HepG2 (cell line): ENCODE measurements around the gene ACTR1A.

Experiments used
- CBX2 ChIP-seq, 2 experiments: fragments of 200-600 bp in 1 of 2; sonication (generic); formaldehyde crosslinking in 1 of 2; IDR thresholded peaks; 2 replicates each; pipeline versions ENCODE4 v1.7.0 to v1.8.1; 2018 to 2022; ENCODE audit warnings: low read depth in 2 of 2, low read length in 1 of 2, mild to moderate bottlenecking in 1 of 2, missing genetic modification reagents in 1 of 2
- ELF4 ChIP-seq: sonication (generic); formaldehyde crosslinking; IDR thresholded peaks from 2 replicates; pipeline ENCODE4 v1.5.0; 2020; ENCODE audit warnings: missing genetic modification reagents, mild to moderate bottlenecking, moderate library complexity, borderline replicate concordance
- EP300 ChIP-seq, 3 experiments: sonication (generic) in 1 of 3; formaldehyde crosslinking in 1 of 3; IDR thresholded peaks; 2 replicates each; pipeline versions ENCODE4 v1.5.1 to v1.6.1; 2011 to 2020; ENCODE audit warnings: low read depth in 2 of 3, low read length in 2 of 3, borderline replicate concordance in 1 of 3, improper control_type of control experiment in 1 of 3, mild to moderate bottlenecking in 1 of 3, missing genetic modification reagents in 1 of 3, moderate library complexity in 1 of 3
- NCOA5 ChIP-seq: sonication (generic); formaldehyde crosslinking; IDR thresholded peaks from 2 replicates; pipeline ENCODE4 v1.4.0; 2020; ENCODE audit warnings: missing genetic modification reagents
- NONO ChIP-seq, 2 experiments: fragments of 450-650 bp in 1 of 2; sonication (generic) in 1 of 2; formaldehyde crosslinking in 1 of 2; IDR thresholded peaks in 1 of 2; conservative IDR thresholded peaks in 1 of 2; 2 replicates each; pipeline versions ENCODE4 v1.6.1 to v1.8.0; 2017 to 2022; ENCODE audit warnings: mild to moderate bottlenecking in 1 of 2, missing genetic modification reagents in 1 of 2, moderate library complexity in 1 of 2
- POLR2A ChIP-seq, 2 experiments: IDR thresholded peaks; 2 replicates each; pipeline ENCODE4 v1.6.1; 2011; ENCODE audit warnings: low read depth in 2 of 2, low read length in 2 of 2, mild to moderate bottlenecking in 1 of 2, moderate library complexity in 1 of 2; ENCODE audit not compliant: insufficient read depth in 1 of 2
- RELA ChIP-seq: sonication (generic); formaldehyde crosslinking; IDR thresholded peaks from 2 replicates; pipeline ENCODE4 v1.4.0; 2020; ENCODE audit warnings: missing genetic modification reagents
- SMAD1 ChIP-seq: sonication (generic); formaldehyde crosslinking; IDR thresholded peaks from 2 replicates; pipeline ENCODE4 v1.4.0; 2020; ENCODE audit warnings: missing genetic modification reagents, low read depth, mild to moderate bottlenecking, borderline replicate concordance
- ZNF331 ChIP-seq: sonication (generic); formaldehyde crosslinking; IDR thresholded peaks from 2 replicates; pipeline ENCODE4 v1.4.0; 2020; ENCODE audit warnings: missing genetic modification reagents
- ZSCAN31 ChIP-seq: sonication (generic); formaldehyde crosslinking; IDR thresholded peaks from 2 replicates; pipeline ENCODE4 v1.5.0; 2020; ENCODE audit warnings: low read depth, mild to moderate bottlenecking, missing genetic modification reagents
- TF ChIP-seq, protein P1 (sequence below): sonication (generic); formaldehyde crosslinking; IDR thresholded peaks from 2 replicates; pipeline ENCODE4 v1.8.1; 2023; ENCODE audit warnings: mild to moderate bottlenecking, missing genetic modification reagents, borderline replicate concordance
- TF ChIP-seq, protein P2 (sequence below): sonication (generic); formaldehyde crosslinking; IDR thresholded peaks from 2 replicates; pipeline ENCODE4 v1.5.1; 2020; ENCODE audit warnings: missing genetic modification reagents, mild to moderate bottlenecking, borderline replicate concordance

DNA sequence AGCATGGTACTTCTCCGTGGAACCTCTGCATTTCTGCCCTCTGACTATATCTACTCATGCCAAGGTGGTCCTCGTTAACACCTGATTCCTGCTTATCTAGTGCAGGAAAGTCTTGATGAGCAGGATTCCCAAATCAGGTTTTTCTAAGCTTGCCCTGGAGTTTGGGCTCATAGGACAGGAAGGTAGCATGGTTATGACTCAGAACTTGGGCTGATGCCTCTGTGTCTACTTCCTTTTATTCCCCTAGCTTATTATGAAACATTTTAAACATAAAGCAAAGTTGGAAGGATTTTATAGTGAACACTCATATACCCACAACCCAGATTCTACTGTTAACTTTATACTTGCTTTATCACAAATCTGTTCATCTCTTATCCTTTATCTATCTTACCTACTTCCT is 6.9 kb upstream of the ACTR1A start:
- no peak for TF ChIP-seq CBX2 (IDR thresholded peaks at IDR 0.05; ENCODE audit: low read depth, low read length)
- no peak for TF ChIP-seq CBX2 (CRISPR knock-in tag; IDR thresholded peaks at IDR 0.05; ENCODE audit: low read depth)
- no peak for TF ChIP-seq SMAD1 (CRISPR knock-in tag)
- TF ChIP-seq ZNF331 (CRISPR knock-in tag): no peak
- TF ChIP-seq POLR2A (IDR thresholded peaks at IDR 0.05; ENCODE audit: insufficient read depth in 1 of 2, low read depth in 2 of 2, low read length in 2 of 2): no peak
- TF ChIP-seq NONO (IDR thresholded peaks at IDR 0.05): no peak
- no peak for TF ChIP-seq NONO (CRISPR knock-in tag; conservative IDR thresholded peaks at IDR 0.05)
- TF ChIP-seq RELA (CRISPR knock-in tag): no peak
- TF ChIP-seq, protein P1, sequence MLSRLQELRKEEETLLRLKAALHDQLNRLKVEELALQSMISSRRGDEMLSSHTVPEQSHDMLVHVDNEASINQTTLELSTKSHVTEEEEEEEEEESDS (CRISPR knock-in tag): no peak
- TF ChIP-seq, protein P2, sequence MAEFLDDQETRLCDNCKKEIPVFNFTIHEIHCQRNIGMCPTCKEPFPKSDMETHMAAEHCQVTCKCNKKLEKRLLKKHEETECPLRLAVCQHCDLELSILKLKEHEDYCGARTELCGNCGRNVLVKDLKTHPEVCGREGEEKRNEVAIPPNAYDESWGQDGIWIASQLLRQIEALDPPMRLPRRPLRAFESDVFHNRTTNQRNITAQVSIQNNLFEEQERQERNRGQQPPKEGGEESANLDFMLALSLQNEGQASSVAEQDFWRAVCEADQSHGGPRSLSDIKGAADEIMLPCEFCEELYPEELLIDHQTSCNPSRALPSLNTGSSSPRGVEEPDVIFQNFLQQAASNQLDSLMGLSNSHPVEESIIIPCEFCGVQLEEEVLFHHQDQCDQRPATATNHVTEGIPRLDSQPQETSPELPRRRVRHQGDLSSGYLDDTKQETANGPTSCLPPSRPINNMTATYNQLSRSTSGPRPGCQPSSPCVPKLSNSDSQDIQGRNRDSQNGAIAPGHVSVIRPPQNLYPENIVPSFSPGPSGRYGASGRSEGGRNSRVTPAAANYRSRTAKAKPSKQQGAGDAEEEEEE (CRISPR knock-in tag): no peak
- no peak for TF ChIP-seq ELF4
- TF ChIP-seq NCOA5 (CRISPR knock-in tag): no peak
- TF ChIP-seq ZSCAN31 (CRISPR knock-in tag): no peak
- no peak for TF ChIP-seq EP300 (IDR thresholded peaks at IDR 0.05; ENCODE audit: low read depth in 2 of 2, low read length in 2 of 2)
- no peak for TF ChIP-seq EP300 (CRISPR knock-in tag; IDR thresholded peaks at IDR 0.05; ENCODE audit: borderline replicate concordance)
